ENCODE measurements around the gene MINDY1. TPM values are rescaled to one million over a fixed set of nuclear protein-coding genes. Genes with fewer than 3 reads are reported as not detected.

MINDY1 gene
- total and polyA plus RNA-seq, 9 of the 15 experiments (the other 6 are each of a cell fraction or from before 2014, with no cell fraction given): 0.49 to 11.0 (median 6.0) TPM

DNA sequence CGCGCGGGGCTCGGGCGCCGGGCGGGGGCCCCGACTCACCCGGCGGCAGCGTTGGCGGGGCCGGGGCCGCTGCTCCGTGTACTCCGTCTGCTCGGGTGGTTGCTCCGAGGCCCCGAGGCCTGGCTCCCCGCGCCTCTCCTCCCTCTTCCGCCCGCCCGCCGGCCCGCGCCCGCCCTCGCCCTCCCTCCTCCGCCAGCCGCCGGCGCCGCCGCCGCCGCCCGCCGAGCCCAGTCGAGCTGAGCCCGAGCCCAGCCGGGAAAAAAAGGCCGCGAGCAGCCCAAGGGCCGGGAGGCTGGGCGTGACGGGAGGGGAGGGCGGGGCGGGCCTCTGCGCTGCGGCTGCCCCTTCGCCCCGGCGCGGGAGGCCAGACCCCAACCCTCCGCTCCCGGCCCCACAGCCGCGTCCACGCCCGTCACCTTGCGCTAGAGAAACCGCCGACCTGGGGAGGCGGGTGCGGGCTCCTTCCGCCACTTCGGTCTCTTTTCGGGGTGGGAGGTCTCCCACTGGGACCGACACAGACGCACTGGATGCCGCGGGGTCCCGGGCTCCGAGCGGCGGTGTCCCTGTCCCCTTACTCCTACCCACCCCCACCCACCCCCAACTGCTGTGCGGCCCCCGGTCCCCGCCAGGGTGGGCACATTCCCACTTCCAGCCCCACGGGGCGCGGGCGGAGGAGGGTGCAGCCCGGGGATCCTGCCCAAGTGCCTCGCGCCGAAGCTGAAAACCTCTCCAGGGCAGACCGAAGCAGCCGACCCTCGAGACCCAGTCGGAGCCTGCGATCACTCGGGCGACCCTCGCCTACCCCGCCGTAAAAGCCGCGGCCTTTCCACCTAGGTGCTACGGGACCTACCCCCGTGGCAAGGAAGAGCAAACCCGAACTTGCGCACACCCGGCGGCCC, 31.9 kb downstream of the MINDY1 start, which contains the start of gene CERS2:
Gene CERS2 (minus strand): TSS at position 256 of the 899 bp plus-strand sequence. CDS start 5,745 bp downstream, outside the sequence.
- BruUV-seq (replicated peaks): no TSS peak
- FAIRE-seq (no peak), ATAC-seq (peak; percentile 61), DNase-seq (ENCODE audit: extremely low read depth in 1 of 4, low spot score in 3 of 4) (peak; percentile 83 to 87 (median 86))
- ChIA-PET CTCF (ENCODE audit: low intra/inter-chr PET ratio) (no interaction called here), POLR2A (interaction anchor here (0.6 to 4.3 kb wide), 9 partner anchors 10 to 429 kb away, joined by 3 to 58 read pairs (median 5); partner anchors contain the start of genes MCL1 and MINDY1)
- H3K4me1 ChIP-seq (replicated peaks in 1 of 2; ENCODE audit: control insufficient read depth in 2 of 2, insufficient read depth in 2 of 2, low read length in 2 of 2): peaks cover 58 to 70% of the 10 kb centered on the region in 2 experiments
- peak within 1 kb of the TSS; percentile 88 to 98 for H3K9ac ChIP-seq (ENCODE audit: insufficient read depth in 1 of 2, low read depth in 2 of 2, low read length in 2 of 2)
- peak within 1 kb of the TSS; percentile 63 for H3K4me3 ChIP-seq
- H3K4me2 ChIP-seq (ENCODE audit: insufficient read depth, low read length): peak within 1 kb of the TSS; percentile 93
- H3K9me3 ChIP-seq (replicated peaks; ENCODE audit: control insufficient read depth, insufficient read depth, low read depth, low read length): no peaks in the 10 kb centered on the region
- H3K27me3 ChIP-seq (ENCODE audit: control insufficient read depth in 2 of 2, insufficient read depth in 2 of 2, low read length in 2 of 2): no peaks in the 10 kb centered on the region
- WGBS (ENCODE audit: insufficient coverage, low coverage, missing lambda C conversion rate): under 1% methylated on average over 27 of the region's 106 CpGs
- in situ Hi-C loops (cut with MboI): no loop called here
- H4K20me1 ChIP-seq (replicated peaks; ENCODE audit: control insufficient read depth, insufficient read depth, low read length): peaks cover 30% of the 10 kb centered on the region
- H3K27ac ChIP-seq (ENCODE audit: extremely low read depth, low read depth, low read length): peak within 1 kb of the TSS; percentile 95
- H2AFZ ChIP-seq (ENCODE audit: low read depth, low read length): peak within 1 kb of the TSS; percentile 65; the same call in 1 of the 2 replicates
- peaks cover 71% of the 10 kb centered on the region for H3K79me2 ChIP-seq (ENCODE audit: control insufficient read depth, insufficient read depth, low read length)
- peaks cover 5% of the 10 kb centered on the region for H3K9me1 ChIP-seq (ENCODE audit: control insufficient read depth, insufficient read depth, low read length)
- intact Hi-C loops (cut with micrococcal nuclease): loop anchor here (5.0 to 10.0 kb wide), 3 partner anchors 360 to 428 kb away; partner anchors contain the start of gene ADAMTSL4
- peaks cover 30% of the 10 kb centered on the region; the same call in 2 of the 3 replicates for H3K36me3 ChIP-seq (ENCODE audit: control insufficient read depth, insufficient read depth, low read length)
- TF ChIP-seq ZNF282 (CRISPR knock-in tag; IDR thresholded peaks at IDR 0.05) (0 out of 2 replicates have a peak, but pooled peaks have one; percentile 15), POLR2AphosphoS5 (IDR thresholded peaks at IDR 0.05; ENCODE audit: control insufficient read depth, insufficient read depth, low read depth, low read length) (no peak), ZBTB7A (IDR thresholded peaks at IDR 0.05; ENCODE audit: borderline replicate concordance, control insufficient read depth, low read depth, low read length) (peak; percentile 86; the same call in 1 of the 2 replicates), RBFOX2 (IDR thresholded peaks at IDR 0.05; ENCODE audit: low read depth, low read length) (peak; percentile 80), MECOM (CRISPR knock-in tag; IDR thresholded peaks at IDR 0.05) (0 out of 2 replicates have a peak, but pooled peaks have one; percentile 45), PHF8 (IDR thresholded peaks at IDR 0.05; ENCODE audit: borderline replicate concordance, low read length) (peak; percentile 64; the same call in 1 of the 2 replicates), HNRNPK (IDR thresholded peaks at IDR 0.05; ENCODE audit: low read depth, low read length, poor library complexity, severe bottlenecking) (peak; percentile 33), SUPT5H (IDR thresholded peaks at IDR 0.05) (peak; percentile 42; the same call in 1 of the 2 replicates), PCBP2 (IDR thresholded peaks at IDR 0.05; ENCODE audit: low read depth, low read length, poor library complexity, severe bottlenecking) (peak; percentile 39), MAZ (CRISPR knock-in tag; conservative IDR thresholded peaks at IDR 0.05 in 1 of 2, IDR thresholded peaks at IDR 0.05 in 1 of 2) (peak; percentile 61 to 77; a peak in 2 of 4 replicates), POLR2G (IDR thresholded peaks at IDR 0.05; ENCODE audit: low read depth, low read length) (peak; percentile 83), ZNF696 (CRISPR knock-in tag; conservative IDR thresholded peaks at IDR 0.05) (no peak), TAF1 (IDR thresholded peaks at IDR 0.05; ENCODE audit: control insufficient read depth, extremely low read depth, insufficient read depth, low read length, severe bottlenecking) (peak; percentile 45), GATAD2B (IDR thresholded peaks at IDR 0.05; ENCODE audit: borderline replicate concordance) (peak; percentile 68; the same call in 1 of the 2 replicates), L3MBTL2 (IDR thresholded peaks at IDR 0.05) (no peak)
- TF ChIP-seq, protein P1, sequence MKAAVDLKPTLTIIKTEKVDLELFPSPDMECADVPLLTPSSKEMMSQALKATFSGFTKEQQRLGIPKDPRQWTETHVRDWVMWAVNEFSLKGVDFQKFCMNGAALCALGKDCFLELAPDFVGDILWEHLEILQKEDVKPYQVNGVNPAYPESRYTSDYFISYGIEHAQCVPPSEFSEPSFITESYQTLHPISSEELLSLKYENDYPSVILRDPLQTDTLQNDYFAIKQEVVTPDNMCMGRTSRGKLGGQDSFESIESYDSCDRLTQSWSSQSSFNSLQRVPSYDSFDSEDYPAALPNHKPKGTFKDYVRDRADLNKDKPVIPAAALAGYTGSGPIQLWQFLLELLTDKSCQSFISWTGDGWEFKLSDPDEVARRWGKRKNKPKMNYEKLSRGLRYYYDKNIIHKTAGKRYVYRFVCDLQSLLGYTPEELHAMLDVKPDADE (conservative IDR thresholded peaks at IDR 0.05; ENCODE audit: control insufficient read depth, low read depth, low read length): 0 out of 2 replicates have a peak, but pooled peaks have one; percentile 12
- TF ChIP-seq, protein P2, sequence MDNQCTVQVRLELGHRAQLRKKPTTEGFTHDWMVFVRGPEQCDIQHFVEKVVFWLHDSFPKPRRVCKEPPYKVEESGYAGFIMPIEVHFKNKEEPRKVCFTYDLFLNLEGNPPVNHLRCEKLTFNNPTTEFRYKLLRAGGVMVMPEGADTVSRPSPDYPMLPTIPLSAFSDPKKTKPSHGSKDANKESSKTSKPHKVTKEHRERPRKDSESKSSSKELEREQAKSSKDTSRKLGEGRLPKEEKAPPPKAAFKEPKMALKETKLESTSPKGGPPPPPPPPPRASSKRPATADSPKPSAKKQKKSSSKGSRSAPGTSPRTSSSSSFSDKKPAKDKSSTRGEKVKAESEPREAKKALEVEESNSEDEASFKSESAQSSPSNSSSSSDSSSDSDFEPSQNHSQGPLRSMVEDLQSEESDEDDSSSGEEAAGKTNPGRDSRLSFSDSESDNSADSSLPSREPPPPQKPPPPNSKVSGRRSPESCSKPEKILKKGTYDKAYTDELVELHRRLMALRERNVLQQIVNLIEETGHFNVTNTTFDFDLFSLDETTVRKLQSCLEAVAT (IDR thresholded peaks at IDR 0.05): 0 out of 4 replicates have a peak, but pooled peaks of 1 of the 2 experiments have one; percentile 42

All from K562 (cell line).